Fibroblast of skin of scalp (primary cell): Measurements from ENCODE around the gene VSTM2L.

Experiments used
- DNase-seq: peaks from one replicate; pipeline ENCODE4 v3.0.0-alpha.2; 2013

Gene VSTM2L

GRCh38 chr20:37971561-37972127 is 68.7 kb downstream of the VSTM2L start:
- DNase-seq: no peak

GRCh38 chr20:37972256-37973058 is 69.5 kb downstream of the VSTM2L start:
- no peak for DNase-seq

GRCh38 chr20:37973059-37973910 is 70.4 kb downstream of the VSTM2L start:
- no peak for DNase-seq

- DNase-seq: no peak
These were observed 74.0 kb downstream of the VSTM2L start for GRCh38 chr20:37976887-37977286.

GRCh38 chr20:37977338-37977737 is 74.4 kb downstream of the VSTM2L start:
- no peak for DNase-seq

GRCh38 chr20:37977786-37978185 is 74.9 kb downstream of the VSTM2L start:
- DNase-seq: no peak

GRCh38 chr20:37979021-37979985 is 76.4 kb downstream of the VSTM2L start:
- no peak for DNase-seq

- DNase-seq: no peak
These were observed 77.5 kb downstream of the VSTM2L start for GRCh38 chr20:37980383-37980782.

GRCh38 chr20:37980876-37981275 is 77.9 kb downstream of the VSTM2L start:
- DNase-seq: no peak

GRCh38 chr20:37981568-37981967 is 78.6 kb downstream of the VSTM2L start:
- no peak for DNase-seq

GRCh38 chr20:37983286-37983685 is 80.4 kb downstream of the VSTM2L start:
- DNase-seq: no peak

- DNase-seq: no peak
These were observed 81.3 kb downstream of the VSTM2L start for GRCh38 chr20:37984018-37984785.

- DNase-seq: no peak
These were observed 83.3 kb downstream of the VSTM2L start for GRCh38 chr20:37986044-37986858.

GRCh38 chr20:37986873-37987601 is 84.1 kb downstream of the VSTM2L start:
- DNase-seq: peak; percentile 58

- no peak for DNase-seq
These were observed 84.8 kb downstream of the VSTM2L start for GRCh38 chr20:37987602-37988290.

GRCh38 chr20:37988306-37988954 is 85.5 kb downstream of the VSTM2L start:
- no peak for DNase-seq

GRCh38 chr20:37989601-37990295 is 86.8 kb downstream of the VSTM2L start:
- no peak for DNase-seq
